HG02973 (cell line): ENCODE data around the gene CCDC141.
"Not testable (repeated sequence)": the region's sequence is repeated elsewhere in the genome, so short reads cannot be mapped to it uniquely, and the experiment has no call there.

Experiments used
- ATAC-seq: cut with Tn5 transposase; IDR thresholded peaks from one replicate; pipeline ENCODE4 v1.9.1; 2021; ENCODE audit warnings: moderate library complexity; ENCODE audit not compliant: unreplicated experiment

CCDC141 gene

DNA sequence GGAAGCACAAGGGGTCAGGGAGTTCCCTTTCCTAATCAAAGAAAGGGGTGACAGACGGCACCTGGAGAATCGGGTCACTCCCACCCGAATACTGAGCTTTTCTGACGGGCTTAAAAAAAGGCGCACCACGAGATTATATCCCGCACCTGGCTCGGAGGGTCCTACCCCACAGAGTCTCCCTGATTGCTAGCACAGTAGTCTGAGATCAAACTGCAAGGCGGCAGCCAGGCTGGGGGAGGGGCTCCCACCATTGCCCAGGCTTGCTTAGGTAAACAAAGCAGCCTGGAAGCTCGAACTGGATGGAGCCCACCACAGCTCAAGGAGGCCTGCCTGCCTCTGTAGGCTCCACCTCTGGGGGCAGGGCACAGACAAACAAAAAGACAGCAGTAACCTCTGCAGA is 67.3 kb downstream of the CCDC141 start:
- not testable (repeated sequence) for ATAC-seq

- ATAC-seq: no peak
Observed at GRCh38 chr2:178980815-178981214, 69.1 kb downstream of the CCDC141 start.

- no peak for ATAC-seq
Observed at GRCh38 chr2:178978667-178979066, 71.3 kb downstream of the CCDC141 start.

DNA sequence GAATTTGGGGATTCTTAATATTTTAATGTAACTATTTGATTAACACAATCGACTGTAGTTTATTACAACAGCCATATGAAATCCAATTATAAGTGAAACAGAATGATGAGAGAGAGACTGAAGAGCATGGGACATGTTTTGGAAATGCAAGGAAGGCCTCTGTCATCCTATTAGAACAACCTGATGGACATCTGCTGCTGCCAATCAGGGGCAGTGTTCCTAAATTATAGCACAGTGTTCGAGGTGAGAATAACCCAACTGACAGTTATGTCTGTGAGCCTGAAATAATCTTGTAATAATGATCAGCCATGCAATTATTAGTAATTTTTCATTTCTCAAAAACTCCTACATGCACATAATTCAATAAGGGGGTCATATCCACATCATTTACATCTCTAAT is 73.6 kb downstream of the CCDC141 start:
- no peak for ATAC-seq

GRCh38 chr2:178962805-178963433 is 87.0 kb downstream of the CCDC141 start:
- ATAC-seq: no peak

DNA sequence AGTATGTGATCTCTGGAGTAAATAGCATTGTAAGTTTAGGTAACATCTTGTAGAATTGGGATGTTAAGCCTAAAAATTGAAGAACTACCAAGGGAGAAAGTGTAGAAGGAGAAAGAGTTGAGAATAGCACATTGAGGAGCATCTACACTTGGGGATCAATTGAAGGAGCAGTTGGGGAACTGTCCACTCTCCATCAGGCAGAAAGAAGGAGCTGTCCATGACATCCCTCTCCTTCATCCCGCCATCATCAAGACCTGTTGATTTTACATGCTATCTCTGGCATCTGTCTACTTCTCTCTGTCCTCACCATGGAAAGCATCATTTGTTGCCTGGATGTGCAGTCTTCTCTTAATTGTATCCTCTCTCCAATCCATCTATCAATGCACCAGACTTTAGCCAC is 87.8 kb downstream of the CCDC141 start:
- no peak for ATAC-seq

DNA sequence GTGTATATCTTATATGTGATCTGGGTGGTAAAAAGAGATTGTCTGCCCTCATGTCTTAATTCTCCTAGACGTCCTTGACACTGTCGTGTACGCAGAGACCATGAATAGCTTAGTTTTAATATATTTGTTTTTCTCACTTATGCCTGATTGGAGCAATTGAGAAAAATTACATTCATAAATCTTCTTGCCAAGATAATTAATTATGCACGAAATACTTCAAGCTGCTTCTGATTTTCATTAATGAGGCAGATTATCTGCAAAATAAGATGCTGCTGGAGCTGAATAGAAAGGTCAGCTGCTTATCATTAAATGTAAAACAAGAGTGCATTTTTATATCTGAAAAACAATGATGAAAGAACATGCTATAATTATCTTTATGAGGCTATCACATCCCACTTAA is 95.9 kb downstream of the CCDC141 start:
- no peak for ATAC-seq

GRCh38 chr2:178951266-178952006 is 98.5 kb downstream of the CCDC141 start:
- no peak for ATAC-seq

- ATAC-seq: no peak
Observed at GRCh38 chr2:178949584-178949983, 100.4 kb downstream of the CCDC141 start.

DNA sequence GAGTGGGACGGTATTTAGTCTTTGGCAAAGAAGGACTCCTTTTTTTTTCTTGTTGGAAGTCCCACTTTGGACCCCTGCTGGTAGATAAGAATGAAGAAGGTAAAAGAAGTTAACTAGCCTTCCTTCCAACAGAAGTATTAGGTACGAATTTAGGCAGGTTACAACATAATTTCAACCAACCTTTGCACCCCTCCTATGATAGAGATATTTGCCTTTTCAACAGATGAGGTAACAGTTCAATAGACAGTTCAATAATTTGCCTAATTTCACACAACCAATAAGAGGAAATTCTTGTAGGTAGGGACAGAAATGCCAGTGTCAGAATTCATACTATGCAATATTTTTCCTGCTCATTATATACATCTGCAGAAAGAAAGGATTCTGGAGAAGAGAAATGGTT is 100.8 kb downstream of the CCDC141 start:
- ATAC-seq: no peak

DNA sequence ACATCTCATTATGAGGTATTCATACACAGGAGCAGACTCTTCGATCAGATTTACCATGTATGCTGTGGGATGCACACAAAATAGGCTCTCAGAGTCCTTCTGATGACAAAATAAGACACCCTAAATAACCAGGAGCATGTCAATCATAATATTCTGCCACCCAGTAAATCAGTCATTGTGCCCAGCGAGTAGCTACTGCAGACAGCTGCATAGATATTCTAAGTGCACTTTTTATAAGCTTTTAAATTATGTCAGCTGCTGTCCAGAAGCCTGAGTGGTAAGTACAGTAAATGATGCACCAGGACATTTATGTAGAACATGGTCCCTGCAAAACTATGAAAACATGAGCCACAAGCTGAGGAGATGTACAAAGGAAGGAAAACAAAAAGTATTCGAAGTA is 102.9 kb downstream of the CCDC141 start:
- ATAC-seq: no peak

GRCh38 chr2:178946494-178946893 is 103.4 kb downstream of the CCDC141 start:
- no peak for ATAC-seq

DNA sequence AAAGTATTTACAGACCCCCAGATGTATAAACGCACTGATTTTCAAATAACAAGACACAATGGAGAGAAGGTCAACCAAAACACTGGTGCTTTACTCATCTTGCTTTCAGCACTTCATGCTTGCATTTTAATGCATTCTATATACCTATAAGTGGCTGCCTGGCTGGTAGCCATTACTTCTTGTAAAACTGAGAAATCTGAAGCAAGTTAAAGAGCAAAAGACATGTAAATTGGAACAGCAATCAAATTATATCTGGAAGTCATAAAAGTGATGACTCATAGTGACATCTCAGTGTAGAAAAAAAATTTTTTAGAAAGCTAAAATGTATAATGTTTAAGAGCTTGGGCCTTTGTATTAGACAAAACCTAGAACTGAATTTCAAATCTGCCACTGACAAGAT is 106.2 kb downstream of the CCDC141 start:
- ATAC-seq: no peak

GRCh38 chr2:178934571-178934970 is 115.4 kb downstream of the CCDC141 start:
- ATAC-seq: no peak

- ATAC-seq: no peak
Observed at GRCh38 chr2:178933493-178933892, 116.4 kb downstream of the CCDC141 start.

GRCh38 chr2:178928077-178928476 is 121.9 kb downstream of the CCDC141 start:
- peak; percentile 88 for ATAC-seq

GRCh38 chr2:178927173-178927572 is 122.8 kb downstream of the CCDC141 start:
- peak; percentile 49 for ATAC-seq

DNA sequence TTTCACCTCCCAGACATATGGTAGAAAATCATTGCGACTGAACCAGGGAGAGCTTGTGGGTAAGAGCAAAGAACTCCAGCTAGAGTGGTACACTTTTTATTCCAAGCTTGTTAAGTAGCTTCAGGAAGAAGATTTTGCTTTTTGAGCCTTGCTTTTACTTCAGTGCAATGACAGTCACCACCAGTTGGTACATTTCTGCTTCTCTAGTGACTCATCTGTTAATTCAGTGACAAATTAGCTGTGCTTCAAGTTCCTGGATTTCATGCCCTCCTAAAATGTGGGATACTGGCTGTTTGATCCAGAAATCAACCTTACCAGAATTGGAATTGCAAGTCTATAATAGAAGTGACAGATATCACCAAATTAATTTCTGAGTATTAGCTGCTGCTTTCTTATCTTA is 125.1 kb downstream of the CCDC141 start:
- ATAC-seq: no peak

DNA sequence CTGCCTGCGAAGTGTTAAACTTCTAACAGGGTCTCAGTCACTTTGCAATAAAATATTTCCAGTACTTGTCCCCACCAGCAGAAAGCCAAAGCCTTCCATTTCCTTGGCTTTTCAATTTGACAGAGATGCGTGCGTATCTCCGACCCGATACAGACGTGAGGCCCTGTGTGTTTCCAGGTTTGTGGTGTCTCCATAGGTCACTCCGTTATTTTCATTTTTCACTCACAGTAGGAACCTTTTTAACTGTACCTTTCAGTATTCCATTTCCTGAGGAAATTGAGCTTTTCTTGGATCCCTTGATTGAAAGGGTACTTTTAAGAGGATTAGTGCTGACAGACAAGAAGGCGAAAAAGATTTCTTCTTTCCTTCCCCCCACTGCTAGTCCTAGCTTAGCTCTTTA is 126.4 kb downstream of the CCDC141 start:
- no peak for ATAC-seq

GRCh38 chr2:178920916-178921513 is 128.9 kb downstream of the CCDC141 start:
- ATAC-seq: no peak

- ATAC-seq: no peak
Observed at GRCh38 chr2:178917555-178917954, 132.4 kb downstream of the CCDC141 start.

- ATAC-seq: no peak
Observed at GRCh38 chr2:178915423-178916173, 134.3 kb downstream of the CCDC141 start.
